Adrenal gland (tissue), 5 donors: ENCODE data around the gene CHST11.

Experiments used
- POLR2A ChIP-seq, 2 donors: fragments of 450-650 bp; IDR thresholded peaks; one replicate each; pipeline ENCODE4 v1.6.1; 2017; ENCODE audit warnings: antibody characterized with exemption in 2 of 2, mild to moderate bottlenecking in 2 of 2, moderate library complexity in 1 of 2
- TF ChIP-seq, protein P1 (sequence below), 6 experiments: fragments of 450-650 bp in 4 of 6; fragments of 200-600 bp in 2 of 6; sonication (generic) in 1 of 6; IDR thresholded peaks; 1 replicate in 5 of 6; 2 replicates in 1 of 6; pipeline versions ENCODE4 v1.5.1 to v1.8.0; 2016 to 2021; ENCODE audit warnings: antibody characterized with exemption in 6 of 6, mild to moderate bottlenecking in 2 of 6, moderate library complexity in 1 of 6
- donor health status: DM: no; HTN: no; CAD: no.

DNA sequence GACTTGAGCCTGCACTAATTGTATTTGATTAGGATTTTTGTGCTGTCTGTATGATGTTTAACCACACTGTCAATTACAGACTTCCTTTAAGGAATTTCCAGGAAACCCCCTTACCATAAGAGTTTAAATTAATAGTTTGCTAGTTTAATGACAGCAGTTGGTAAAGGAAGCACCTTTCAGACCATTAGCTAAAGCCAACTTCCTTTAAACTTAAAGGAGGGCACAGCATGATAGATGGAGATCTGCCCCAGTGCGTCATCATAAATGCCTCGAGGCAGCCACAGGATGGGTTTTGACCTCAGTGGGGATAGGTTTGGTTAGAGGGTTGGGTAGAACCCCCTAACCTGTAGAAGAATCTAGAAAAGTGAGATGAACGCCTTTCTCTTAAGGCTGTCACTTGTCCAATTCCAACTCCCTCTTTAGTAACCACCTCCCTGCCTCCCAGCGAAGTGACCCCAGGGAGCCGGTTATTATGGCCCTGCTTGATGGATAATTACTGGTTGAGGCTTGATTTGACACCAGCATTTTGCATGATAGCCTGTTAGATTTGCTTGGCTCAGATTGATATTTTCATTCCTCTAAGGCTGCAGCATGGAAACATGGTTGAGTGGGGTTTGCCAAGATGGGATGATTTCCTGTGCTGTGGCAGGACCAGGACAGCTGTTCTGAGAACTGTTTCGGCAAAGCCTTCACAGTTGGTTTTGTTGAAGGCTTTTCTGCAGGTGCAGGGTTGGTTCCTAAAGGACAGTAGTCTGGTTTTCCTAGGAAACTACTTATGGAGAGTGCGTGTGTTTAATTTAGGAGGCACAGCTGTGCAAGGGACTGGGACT is 62.7 kb downstream of the CHST11 start:
- TF ChIP-seq, protein P1, sequence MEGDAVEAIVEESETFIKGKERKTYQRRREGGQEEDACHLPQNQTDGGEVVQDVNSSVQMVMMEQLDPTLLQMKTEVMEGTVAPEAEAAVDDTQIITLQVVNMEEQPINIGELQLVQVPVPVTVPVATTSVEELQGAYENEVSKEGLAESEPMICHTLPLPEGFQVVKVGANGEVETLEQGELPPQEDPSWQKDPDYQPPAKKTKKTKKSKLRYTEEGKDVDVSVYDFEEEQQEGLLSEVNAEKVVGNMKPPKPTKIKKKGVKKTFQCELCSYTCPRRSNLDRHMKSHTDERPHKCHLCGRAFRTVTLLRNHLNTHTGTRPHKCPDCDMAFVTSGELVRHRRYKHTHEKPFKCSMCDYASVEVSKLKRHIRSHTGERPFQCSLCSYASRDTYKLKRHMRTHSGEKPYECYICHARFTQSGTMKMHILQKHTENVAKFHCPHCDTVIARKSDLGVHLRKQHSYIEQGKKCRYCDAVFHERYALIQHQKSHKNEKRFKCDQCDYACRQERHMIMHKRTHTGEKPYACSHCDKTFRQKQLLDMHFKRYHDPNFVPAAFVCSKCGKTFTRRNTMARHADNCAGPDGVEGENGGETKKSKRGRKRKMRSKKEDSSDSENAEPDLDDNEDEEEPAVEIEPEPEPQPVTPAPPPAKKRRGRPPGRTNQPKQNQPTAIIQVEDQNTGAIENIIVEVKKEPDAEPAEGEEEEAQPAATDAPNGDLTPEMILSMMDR (IDR thresholded peaks at IDR 0.05), result no peak
- no peak for TF ChIP-seq POLR2A (IDR thresholded peaks at IDR 0.05)
